K562 (cell line): ENCODE results near the gene ZDHHC20. TPM values are rescaled to one million over a fixed set of nuclear protein-coding genes. Genes with fewer than 3 reads are reported as not detected.

Source experiments
- CTBP1 ChIP-seq: fragments of 450-650 bp; IDR thresholded peaks from 2 replicates; pipeline ENCODE4 v1.6.1; 2016; ENCODE audit warnings: borderline replicate concordance
- DDX20 ChIP-seq: fragments of 450-650 bp; IDR thresholded peaks from 2 replicates; pipeline ENCODE4 v1.6.1; 2016; ENCODE audit warnings: missing genetic modification characterization, low read depth, mild to moderate bottlenecking, missing compliant biosample characterization, moderate library complexity
- EP400 ChIP-seq: fragments of 450-650 bp; IDR thresholded peaks from 2 replicates; pipeline ENCODE4 v1.6.1; 2017; ENCODE audit warnings: antibody characterized with exemption, mild to moderate bottlenecking, moderate library complexity
- EWSR1 ChIP-seq: fragments of 450-650 bp; IDR thresholded peaks from 2 replicates; pipeline ENCODE4 v1.6.1; 2018; ENCODE audit warnings: borderline replicate concordance, mild to moderate bottlenecking, low read depth, moderate library complexity; ENCODE audit not compliant: partially characterized antibody
- FOXA3 ChIP-seq, 2 experiments: fragments of 450-650 bp in 1 of 2; sonication (generic) in 1 of 2; formaldehyde crosslinking; IDR thresholded peaks in 1 of 2; conservative IDR thresholded peaks in 1 of 2; 2 replicates each; pipeline versions ENCODE4 v1.4.0 to v1.8.0; 2020 to 2022; ENCODE audit warnings: mild to moderate bottlenecking in 2 of 2, missing genetic modification reagents in 1 of 2
- NBN ChIP-seq: fragments of 450-650 bp; IDR thresholded peaks from 2 replicates; pipeline ENCODE4 v1.6.1; 2016; ENCODE audit warnings: low read depth, mild to moderate bottlenecking
- NCOA4 ChIP-seq: fragments of 450-650 bp; IDR thresholded peaks from 2 replicates; pipeline ENCODE4 v1.6.1; 2018; ENCODE audit warnings: mild to moderate bottlenecking; ENCODE audit not compliant: partially characterized antibody
- RAD51 ChIP-seq: fragments of 450-650 bp; IDR thresholded peaks from 2 replicates; pipeline ENCODE4 v1.7.1; 2016; ENCODE audit warnings: low read depth, mild to moderate bottlenecking, borderline replicate concordance
- RBM17 ChIP-seq: fragments of 200-400 bp; formaldehyde crosslinking; IDR thresholded peaks from 2 replicates; pipeline ENCODE4 v1.6.1; 2017; ENCODE audit warnings: low read depth, mild to moderate bottlenecking, low read length, borderline replicate concordance
- RCOR1 ChIP-seq, 2 experiments: IDR thresholded peaks; 2 replicates each; pipeline ENCODE4 v1.6.1; 2012; ENCODE audit warnings: low read depth in 2 of 2, low read length in 2 of 2, borderline replicate concordance in 1 of 2, improper control_type of control experiment in 1 of 2
- SIRT6 ChIP-seq: IDR thresholded peaks from one replicate; pipeline ENCODE4 v1.6.1; 2012; ENCODE audit warnings: low read depth, mild to moderate bottlenecking, control low read depth, inconsistent platforms, low read length, moderate library complexity
- SMAD4 ChIP-seq: fragments of 250-450 bp; sonication (Bioruptor Pico); conservative IDR thresholded peaks from 2 replicates; pipeline ENCODE4 v1.8.0; 2021; ENCODE audit warnings: inconsistent platforms, mild to moderate bottlenecking, moderate library complexity
- SRF ChIP-seq, 2 experiments: fragments of 250-450, 450-650 bp in 1 of 2; sonication (Bioruptor Pico) in 1 of 2; sonication (generic) in 1 of 2; formaldehyde crosslinking; IDR thresholded peaks; 2 replicates each; pipeline versions ENCODE4 v1.5.0 to v1.5.1; 2020 to 2022; ENCODE audit warnings: mild to moderate bottlenecking in 1 of 2, missing genetic modification reagents in 1 of 2
- TEAD4 ChIP-seq, 2 experiments: sonication (generic) in 1 of 2; formaldehyde crosslinking in 1 of 2; IDR thresholded peaks; 2 replicates each; pipeline versions ENCODE4 v1.6.1 to v1.8.0; 2012 to 2022; ENCODE audit warnings: borderline replicate concordance in 1 of 2, inconsistent platforms in 1 of 2, low read length in 1 of 2, mild to moderate bottlenecking in 1 of 2, missing genetic modification reagents in 1 of 2
- U2AF1 ChIP-seq: fragments of 200-400 bp; formaldehyde crosslinking; optimal IDR thresholded peaks from 2 replicates; pipeline ENCODE3; 2017; ENCODE audit warnings: mild to moderate bottlenecking, low read depth, low read length, moderate library complexity
- ZHX1 ChIP-seq: fragments of 150-350 bp; conservative IDR thresholded peaks from 2 replicates; pipeline ENCODE4 v1.6.1; 2014; ENCODE audit warnings: low read length
- ZNF124 ChIP-seq: sonication (generic); formaldehyde crosslinking; IDR thresholded peaks from 2 replicates; pipeline ENCODE4 v1.8.1; 2022; ENCODE audit warnings: missing genetic modification reagents
- ZNF197 ChIP-seq: fragments of 200-800 bp; sonication (Bioruptor generic); IDR thresholded peaks from 2 replicates; pipeline ENCODE4 v1.6.1; 2016; ENCODE audit warnings: low read depth, missing genetic modification characterization, missing compliant biosample characterization
- ZNF311 ChIP-seq: fragments of 250-450 bp; sonication (Bioruptor Pico); IDR thresholded peaks from 2 replicates; pipeline ENCODE4 v1.4.0; 2020; ENCODE audit warnings: mild to moderate bottlenecking, moderate library complexity
- ZNF431 ChIP-seq: sonication (generic); formaldehyde crosslinking; IDR thresholded peaks from 2 replicates; pipeline ENCODE4 v1.8.0; 2022; ENCODE audit warnings: mild to moderate bottlenecking, missing genetic modification reagents
- ZNF696 ChIP-seq: fragments of 250-450 bp; sonication (Bioruptor Pico); conservative IDR thresholded peaks from 2 replicates; pipeline ENCODE4 v1.4.0; 2020; ENCODE audit warnings: mild to moderate bottlenecking, moderate library complexity
- ZNF79 ChIP-seq: fragments of 250-450 bp; sonication (Bioruptor Pico); IDR thresholded peaks from 2 replicates; pipeline ENCODE4 v1.4.0; 2020; ENCODE audit warnings: low read depth, mild to moderate bottlenecking, moderate library complexity
- polyA plus RNA-seq, 8 experiments: library from polyadenylated mRNA; depleted of rRNA in 4 of 8; stranded (reverse) in 5 of 8; unstranded in 3 of 8; fragments of >200 nt; fragmentation: Nextera tagmentation in 2 of 8; fragmentation: Illumina TruSeq in 1 of 8; extraction: Ambion mirVana in 2 of 8; extraction: Trizol in 1 of 8; gene quantifications; 2 replicates each; pipeline versions ENCODE4 v1.2.1 to v1.2.3, GENCODE V29; 2011 to 2014; ENCODE audit warnings: inconsistent platforms in 1 of 8, missing spikeins in 1 of 8
- total RNA-seq, 7 experiments: library from RNA; depleted of rRNA in 6 of 7; stranded (reverse); fragments of >200 nt in 6 of 7; fragmentation: Illumina TruSeq in 2 of 7; extraction: Trizol in 2 of 7; gene quantifications; 2 replicates each; pipeline versions ENCODE4 v1.2.1 to v1.2.3, GENCODE V29; 2011 to 2021; ENCODE audit warnings: low replicate concordance in 1 of 7
- TF ChIP-seq, protein P1 (sequence below), 2 experiments: fragments of 150-350 bp in 1 of 2; IDR thresholded peaks; 2 replicates each; pipeline ENCODE4 v1.6.1; 2012 to 2016; ENCODE audit warnings: low read depth in 2 of 2, low read length in 2 of 2, mild to moderate bottlenecking in 1 of 2, moderate library complexity in 1 of 2

Gene ZDHHC20
- total and polyA plus RNA-seq, 9 of the 15 experiments (the other 6 are each of a cell fraction or from before 2014, with no cell fraction given) = 2.7 to 20.9 (median 15.8) TPM

GRCh38 chr13:21435687-21436151 lies 23.4 kb downstream of the ZDHHC20 start (continued):
- TF ChIP-seq, protein P1, sequence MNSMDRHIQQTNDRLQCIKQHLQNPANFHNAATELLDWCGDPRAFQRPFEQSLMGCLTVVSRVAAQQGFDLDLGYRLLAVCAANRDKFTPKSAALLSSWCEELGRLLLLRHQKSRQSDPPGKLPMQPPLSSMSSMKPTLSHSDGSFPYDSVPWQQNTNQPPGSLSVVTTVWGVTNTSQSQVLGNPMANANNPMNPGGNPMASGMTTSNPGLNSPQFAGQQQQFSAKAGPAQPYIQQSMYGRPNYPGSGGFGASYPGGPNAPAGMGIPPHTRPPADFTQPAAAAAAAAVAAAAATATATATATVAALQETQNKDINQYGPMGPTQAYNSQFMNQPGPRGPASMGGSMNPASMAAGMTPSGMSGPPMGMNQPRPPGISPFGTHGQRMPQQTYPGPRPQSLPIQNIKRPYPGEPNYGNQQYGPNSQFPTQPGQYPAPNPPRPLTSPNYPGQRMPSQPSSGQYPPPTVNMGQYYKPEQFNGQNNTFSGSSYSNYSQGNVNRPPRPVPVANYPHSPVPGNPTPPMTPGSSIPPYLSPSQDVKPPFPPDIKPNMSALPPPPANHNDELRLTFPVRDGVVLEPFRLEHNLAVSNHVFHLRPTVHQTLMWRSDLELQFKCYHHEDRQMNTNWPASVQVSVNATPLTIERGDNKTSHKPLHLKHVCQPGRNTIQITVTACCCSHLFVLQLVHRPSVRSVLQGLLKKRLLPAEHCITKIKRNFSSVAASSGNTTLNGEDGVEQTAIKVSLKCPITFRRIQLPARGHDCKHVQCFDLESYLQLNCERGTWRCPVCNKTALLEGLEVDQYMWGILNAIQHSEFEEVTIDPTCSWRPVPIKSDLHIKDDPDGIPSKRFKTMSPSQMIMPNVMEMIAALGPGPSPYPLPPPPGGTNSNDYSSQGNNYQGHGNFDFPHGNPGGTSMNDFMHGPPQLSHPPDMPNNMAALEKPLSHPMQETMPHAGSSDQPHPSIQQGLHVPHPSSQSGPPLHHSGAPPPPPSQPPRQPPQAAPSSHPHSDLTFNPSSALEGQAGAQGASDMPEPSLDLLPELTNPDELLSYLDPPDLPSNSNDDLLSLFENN (IDR thresholded peaks at IDR 0.05; ENCODE audit: low read depth in 2 of 2, low read length in 2 of 2) = no peak
- TF ChIP-seq U2AF1 (no peak), ZHX1 (no peak), RCOR1 (IDR thresholded peaks at IDR 0.05; ENCODE audit: borderline replicate concordance in 1 of 2, low read depth in 2 of 2, low read length in 2 of 2) (peak in 1 of 2 experiments; percentile 57; a peak in 2 of 4 replicates), RBM17 (no peak), FOXA3 (CRISPR knock-in tag; conservative IDR thresholded peaks at IDR 0.05 in 1 of 2, IDR thresholded peaks at IDR 0.05 in 1 of 2) (no peak), DDX20 (tag) (no peak), RAD51 (no peak), ZNF79 (no peak), EWSR1 (no peak), TEAD4 (IDR thresholded peaks at IDR 0.05; ENCODE audit: low read length) (peak; percentile 48; the same call in 1 of the 2 replicates), TEAD4 (CRISPR knock-in tag; IDR thresholded peaks at IDR 0.05; ENCODE audit: borderline replicate concordance) (no peak), ZNF197 (no peak), SIRT6 (no peak), SMAD4 (CRISPR knock-in tag) (0 out of 2 replicates have a peak, but pooled peaks have one; percentile 21), EP400 (no peak), ZNF696 (CRISPR knock-in tag) (no peak), NCOA4 (no peak), ZNF311 (no peak), ZNF124 (CRISPR knock-in tag) (no peak), CTBP1 (peak; percentile 80), ZNF431 (CRISPR knock-in tag) (no peak), SRF (CRISPR knock-in tag; IDR thresholded peaks at IDR 0.05) (no peak), NBN (no peak)
